Smooth muscle cell (in vitro differentiated cells): ENCODE measurements around the gene CLEC7A. TPM values are rescaled to one million over a fixed set of nuclear protein-coding genes. Genes with fewer than 3 reads are reported as not detected.

Experiments used
- DNase-seq: peaks from one replicate; lab custom pipeline; 2025; ENCODE audit not compliant: unreplicated experiment; lab: John Stamatoyannopoulos, UW
- H2AFZ ChIP-seq: fragments of 200-600 bp; sonication (generic); 2 replicates; pipeline ENCODE4 v1.6.0; 2016; ENCODE audit warnings: antibody characterized with exemption, low read depth, mild to moderate bottlenecking
- H3F3A ChIP-seq: fragments of 200-600 bp; sonication (generic); 2 replicates; pipeline ENCODE4 v1.6.0; 2017; ENCODE audit warnings: antibody characterized with exemption, low read depth
- H3K27ac ChIP-seq: fragments of 200-600 bp; sonication (generic); 2 replicates; pipeline ENCODE4 v1.5.1; 2016; ENCODE audit warnings: low read depth, mild to moderate bottlenecking
- H3K27me3 ChIP-seq: fragments of 200-600 bp; sonication (generic); 2 replicates; pipeline ENCODE4 v1.6.1; 2016; ENCODE audit warnings: low read depth, mild to moderate bottlenecking
- H3K36me3 ChIP-seq: fragments of 200-600 bp; sonication (generic); 2 replicates; pipeline ENCODE4 v1.5.1; 2016; ENCODE audit warnings: low read depth
- H3K4me1 ChIP-seq: fragments of 200-600 bp; sonication (generic); 2 replicates; pipeline ENCODE4 v1.5.1; 2016; ENCODE audit warnings: low read depth
- H3K4me2 ChIP-seq: fragments of 200-600 bp; sonication (generic); 2 replicates; pipeline ENCODE4 v1.6.0; 2016; ENCODE audit warnings: mild to moderate bottlenecking
- H3K4me3 ChIP-seq: fragments of 200-600 bp; sonication (generic); 2 replicates; pipeline ENCODE4 v1.5.1; 2016; ENCODE audit warnings: mild to moderate bottlenecking
- H3K79me2 ChIP-seq: fragments of 200-600 bp; sonication (generic); 2 replicates; pipeline ENCODE4 v1.6.0; 2016; ENCODE audit warnings: low read depth, mild to moderate bottlenecking
- H3K9ac ChIP-seq: fragments of 200-600 bp; sonication (generic); 2 replicates; pipeline ENCODE4 v1.6.0; 2016; ENCODE audit warnings: low read depth
- H3K9me3 ChIP-seq: fragments of 200-600 bp; sonication (generic); replicated peaks from 2 replicates; pipeline ENCODE4 v1.5.1; 2016; ENCODE audit warnings: low read depth
- H4K20me1 ChIP-seq: fragments of 200-600 bp; sonication (generic); 2 replicates; pipeline ENCODE4 v1.6.0; 2016; ENCODE audit warnings: low read depth
- CTCF ChIP-seq: fragments of 200-600 bp; sonication (generic); IDR thresholded peaks from 2 replicates; pipeline ENCODE4 v1.5.1; 2017; ENCODE audit warnings: borderline replicate concordance, mild to moderate bottlenecking, antibody characterized with exemption; ENCODE audit not compliant: insufficient read depth, poor library complexity, severe bottlenecking
- WGBS: methylation state at CpG from one replicate; pipeline ENCODE4 v1.1.7; 2016; ENCODE audit warnings: low lambda C conversion rate; 5-methylcytosine and 5-hydroxymethylcytosine counted together
- polyA plus RNA-seq: library from polyadenylated mRNA; unstranded; fragments of >200 nt; fragmentation: Nextera tagmentation; extraction: Ambion mirVana; gene quantifications from 2 replicates; pipeline ENCODE4 v1.2.1, GENCODE V29; 2016
- total RNA-seq: library from RNA; depleted of rRNA; stranded (reverse); fragments of >200 nt; gene quantifications from 2 replicates; pipeline ENCODE4 v1.2.3, GENCODE V29; 2014

Gene CLEC7A
- total and polyA plus RNA-seq, 2 experiments from 2014 or later, result 0.27 TPM; not detected in 1

GRCh38 chr12:10073261-10073660 is 56.7 kb downstream of the CLEC7A start:
- Histone ChIP-seq H3F3A (no peaks in the 10 kb centered on the region), H3K27me3 (no peaks in the 10 kb centered on the region), H3K4me1 (no peaks in the 10 kb centered on the region), H3K9ac (no peak overlapping the region), H3K27ac (no peak overlapping the region), H3K4me3 (no peak overlapping the region), H3K9me3 (no peaks in the 10 kb centered on the region), H3K79me2 (no peaks in the 10 kb centered on the region), H2AFZ (no peak overlapping the region), H4K20me1 (no peaks in the 10 kb centered on the region), H3K4me2 (no peak overlapping the region), H3K36me3 (no peaks in the 10 kb centered on the region)
- 82% methylated on average over 5 of the region's 5 CpGs for WGBS
- no peak for TF ChIP-seq CTCF
- DNase-seq, result no peak

GRCh38 chr12:10072131-10072530 is 57.9 kb downstream of the CLEC7A start:
- Histone ChIP-seq H3F3A (no peaks in the 10 kb centered on the region), H2AFZ (no peak overlapping the region), H3K27me3 (no peaks in the 10 kb centered on the region), H3K27ac (no peak overlapping the region), H3K36me3 (no peaks in the 10 kb centered on the region), H3K9ac (no peak overlapping the region), H3K79me2 (no peaks in the 10 kb centered on the region), H3K4me3 (no peak overlapping the region), H3K4me1 (no peaks in the 10 kb centered on the region), H4K20me1 (no peaks in the 10 kb centered on the region), H3K9me3 (no peaks in the 10 kb centered on the region), H3K4me2 (no peak overlapping the region)
- no peak for TF ChIP-seq CTCF
- WGBS, result 90% methylated on average over 2 of the region's 2 CpGs
- no peak for DNase-seq

DNA sequence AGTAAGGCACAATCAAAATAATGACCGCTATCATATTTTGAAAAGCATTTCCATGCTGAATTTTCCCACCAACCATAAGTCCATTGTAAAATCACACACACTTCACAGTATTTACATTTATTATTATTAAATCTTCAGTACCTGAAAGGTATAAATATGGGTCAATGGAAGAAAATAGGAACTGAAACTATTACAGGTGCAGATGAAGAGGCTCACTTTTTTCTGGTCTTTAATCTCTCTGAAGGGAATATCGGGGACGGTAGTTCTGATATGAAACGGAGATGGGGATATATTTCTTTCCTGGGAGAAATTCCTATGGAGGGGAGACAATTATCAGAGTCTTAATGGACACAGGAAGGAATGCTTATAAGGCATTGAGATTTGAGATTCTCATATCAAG is 59.6 kb downstream of the CLEC7A start:
- no peak for TF ChIP-seq CTCF

GRCh38 chr12:10069976-10070375 is 60.0 kb downstream of the CLEC7A start:
- H3K4me3 ChIP-seq, result no peak overlapping the region
- no peak for DNase-seq
- no peak overlapping the region for H2AFZ ChIP-seq
- H3K27ac ChIP-seq, result no peak overlapping the region
- no peak overlapping the region for H3K4me2 ChIP-seq
- TF ChIP-seq CTCF, result no peak
- H3K9ac ChIP-seq, result no peak overlapping the region
- no peaks in the 10 kb centered on the region for H3K27me3 ChIP-seq
- H3F3A ChIP-seq, result no peaks in the 10 kb centered on the region
- no peaks in the 10 kb centered on the region for H4K20me1 ChIP-seq
- no peaks in the 10 kb centered on the region for H3K79me2 ChIP-seq
- H3K36me3 ChIP-seq, result no peaks in the 10 kb centered on the region
- no peaks in the 10 kb centered on the region for H3K4me1 ChIP-seq
- 27% methylated on average over 3 of the region's 3 CpGs for WGBS
- H3K9me3 ChIP-seq, result no peaks in the 10 kb centered on the region

More for the DNA sequence above, 59.6 kb downstream of the CLEC7A start:
- Histone ChIP-seq H3K4me3 (no peak overlapping the region), H3F3A (no peaks in the 10 kb centered on the region), H3K36me3 (no peaks in the 10 kb centered on the region), H3K9me3 (no peaks in the 10 kb centered on the region), H3K79me2 (no peaks in the 10 kb centered on the region), H3K27ac (no peak overlapping the region), H4K20me1 (no peaks in the 10 kb centered on the region), H3K27me3 (no peaks in the 10 kb centered on the region), H3K9ac (no peak overlapping the region), H2AFZ (no peak overlapping the region), H3K4me2 (no peak overlapping the region), H3K4me1 (no peaks in the 10 kb centered on the region)
- 97% methylated on average over 4 of the region's 4 CpGs for WGBS
- no peak for DNase-seq
